Kidney (tissue), 14 donors: ENCODE measurements around the gene MISP. TPM values are rescaled to one million over a fixed set of nuclear protein-coding genes. Genes with fewer than 3 reads are reported as not detected.
"Not testable (repeated sequence)": the region's sequence is repeated elsewhere in the genome, so short reads cannot be mapped to it uniquely, and the experiment has no call there.

Experiments
- DNase-seq, 5 donors: peaks; one replicate each; pipeline ENCODE4 v3.0.0-alpha.2; 2013 to 2020
- FAIRE-seq: peaks from 2 replicates; lab custom pipeline; 2012; peaks lifted over from hg19 to GRCh38; lab: Jason Lieb, UNC
- H3K27ac ChIP-seq, 2 donors: one replicate each; pipeline ENCODE4 v1.7.0; 2013; ENCODE audit warnings: low read depth in 2 of 2, low read length in 2 of 2, inconsistent platforms in 1 of 2
- H3K27me3 ChIP-seq: one replicate; pipeline ENCODE4 v1.7.1; 2013; ENCODE audit warnings: low read length, inconsistent platforms; ENCODE audit not compliant: control insufficient read depth, insufficient read depth
- H3K36me3 ChIP-seq, 3 donors: one replicate each; pipeline versions ENCODE4 v1.7.0 to v1.7.1; 2013; ENCODE audit warnings: low read length in 3 of 3, control low read depth in 1 of 3, inconsistent platforms in 1 of 3; ENCODE audit not compliant: insufficient read depth in 3 of 3, control insufficient read depth in 2 of 3
- H3K4me1 ChIP-seq, 3 donors: one replicate each; pipeline versions ENCODE4 v1.7.0 to v1.7.1; 2013; ENCODE audit warnings: low read length in 3 of 3, inconsistent platforms in 1 of 3, low read depth in 1 of 3; ENCODE audit not compliant: control insufficient read depth in 2 of 3, insufficient read depth in 2 of 3
- H3K4me3 ChIP-seq, 3 donors: one replicate each; pipeline versions ENCODE4 v1.7.0 to v1.8.1; 2013; ENCODE audit warnings: low read length in 3 of 3, control low read depth in 1 of 3, inconsistent platforms in 1 of 3
- H3K9ac ChIP-seq, 3 donors: one replicate each; pipeline versions ENCODE4 v1.7.0 to v1.7.1; 2013; ENCODE audit warnings: low read length in 3 of 3, control low read depth in 1 of 3, inconsistent platforms in 1 of 3
- H3K9me3 ChIP-seq, 3 donors: one replicate each; pipeline versions ENCODE4 v1.7.0 to v1.7.1; 2013; ENCODE audit warnings: low read length in 3 of 3, control low read depth in 1 of 3, inconsistent platforms in 1 of 3; ENCODE audit not compliant: control insufficient read depth in 2 of 3, insufficient read depth in 1 of 3
- CTCF ChIP-seq: IDR thresholded peaks from 3 replicates; pipeline ENCODE4 v1.5.1; 2012; ENCODE audit warnings: mild to moderate bottlenecking, moderate library complexity, borderline replicate concordance; ENCODE audit not compliant: insufficient read depth; ENCODE audit errors: extremely low read depth
- intact Hi-C: fragments of 100-400 bp; cut with DNase I; formaldehyde crosslinking; loops from one replicate; pipeline ENCODE4 v1.11.1; 2022
- polyA plus RNA-seq: library from polyadenylated mRNA; stranded (reverse); fragments of 350-450 nt; fragmentation: Illumina TruSeq; extraction: RNeasy Lipid Tissue Mini Kit (QIAGEN cat#74804); gene quantifications from one replicate; pipeline ENCODE4 v1.2.3, GENCODE V29; 2014; ENCODE audit warnings: low read depth, low replicate concordance; ENCODE audit not compliant: insufficient read depth
- total RNA-seq: library from RNA; stranded (reverse); fragmentation: NEBNext Ultra II Directional; extraction: Animal tissue kit (Norgen Biotek cat#: 25700); gene quantifications from one replicate; pipeline ENCODE4 v1.2.1, GENCODE V29; 2021
- donor health status: control.
- donor health status: control.
- donor health status: control.
- donor health status: control.
- donor health status: control.
- donor health status: DM: yes; HTN: yes; CAD: no.
- donor health status: Normal renal cell carcinoma (clear cell type).

The MISP gene
- total and polyA plus RNA-seq, 2 donors from 2014 or later = 17.8 to 19.6 TPM

- FAIRE-seq (no peak), DNase-seq (no peak)
- peaks cover 0 to 4% (median 0%) of the 10 kb centered on the region in 3 donors for H3K4me1 ChIP-seq
- intact Hi-C loops = no loop called here
- H3K27me3 ChIP-seq = no peaks in the 10 kb centered on the region
- H3K9ac ChIP-seq = no peak overlapping the region
- H3K36me3 ChIP-seq = no peaks in the 10 kb centered on the region
- TF ChIP-seq CTCF = no peak
- no peaks in the 10 kb centered on the region for H3K9me3 ChIP-seq
- no peak overlapping the region for H3K27ac ChIP-seq
- no peak overlapping the region for H3K4me3 ChIP-seq
Observed at GRCh38 chr19:742540-743075, 8.3 kb upstream of the MISP start.

- H3K9ac ChIP-seq = no peak overlapping the region
- H3K27ac ChIP-seq = peak overlapping the region in 1 of 2 donors; percentile 8
- no peak for TF ChIP-seq CTCF
- H3K4me1 ChIP-seq = peaks cover 0 to 4% (median 0%) of the 10 kb centered on the region in 3 donors
- no peaks in the 10 kb centered on the region for H3K36me3 ChIP-seq
- H3K9me3 ChIP-seq = no peaks in the 10 kb centered on the region
- no peaks in the 10 kb centered on the region for H3K27me3 ChIP-seq
- no peak overlapping the region for H3K4me3 ChIP-seq
- no peak for FAIRE-seq
- intact Hi-C loops = no loop called here
- peak; percentile 72 to 96 (median 85) for DNase-seq
Observed at GRCh38 chr19:743168-743687, 7.7 kb upstream of the MISP start.

- FAIRE-seq, H3K36me3 ChIP-seq, H3K27me3 ChIP-seq, H3K9me3 ChIP-seq, H3K27ac ChIP-seq, H3K9ac ChIP-seq, intact Hi-C loops, H3K4me3 ChIP-seq, H3K4me1 ChIP-seq: not testable (repeated sequence)
- peak in 1 of 5 donors; percentile 78 for DNase-seq
Observed at GRCh38 chr19:745138-745537, 5.8 kb upstream of the MISP start.

GRCh38 chr19:746208-746819, 4.6 kb upstream of the MISP start:
- Histone ChIP-seq H3K4me3 (no peak overlapping the region), H3K9me3 (no peaks in the 10 kb centered on the region), H3K9ac (no peak overlapping the region), H3K27ac (no peak overlapping the region), H3K27me3 (no peaks in the 10 kb centered on the region), H3K4me1 (peaks cover 0 to 3% (median 0%) of the 10 kb centered on the region in 3 donors), H3K36me3 (no peaks in the 10 kb centered on the region)
- DNase-seq = no peak
- FAIRE-seq = no peak
- TF ChIP-seq CTCF = no peak
- intact Hi-C loops = no loop called here
